GM19328 (cell line): ENCODE results near the gene CHRM3.

Experiments used
- ATAC-seq: cut with Tn5 transposase; IDR thresholded peaks from one replicate; pipeline ENCODE4 v1.9.1; 2021; ENCODE audit warnings: mild to moderate bottlenecking, moderate library complexity; ENCODE audit not compliant: unreplicated experiment

CHRM3 gene

DNA sequence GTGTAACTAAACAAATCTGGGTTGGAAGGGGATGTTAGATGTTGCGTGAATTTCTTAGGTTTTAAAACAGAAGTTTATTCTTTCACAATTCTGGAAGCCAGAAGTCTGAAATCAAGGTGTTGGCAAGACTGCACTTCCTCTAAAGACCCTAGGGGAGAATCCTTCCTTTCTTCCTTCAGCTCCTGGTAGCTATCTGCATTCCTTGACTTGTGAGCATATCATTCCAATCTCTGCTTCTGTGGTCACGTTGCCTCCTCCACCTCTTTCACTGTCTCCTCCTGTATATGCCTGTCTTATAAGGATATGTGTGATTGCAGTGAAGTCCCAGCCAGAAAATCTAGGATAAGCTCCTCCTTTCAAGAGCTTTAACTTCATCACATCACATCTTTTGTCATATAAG is 7.7 kb downstream of the CHRM3 start:
- no peak for ATAC-seq

DNA sequence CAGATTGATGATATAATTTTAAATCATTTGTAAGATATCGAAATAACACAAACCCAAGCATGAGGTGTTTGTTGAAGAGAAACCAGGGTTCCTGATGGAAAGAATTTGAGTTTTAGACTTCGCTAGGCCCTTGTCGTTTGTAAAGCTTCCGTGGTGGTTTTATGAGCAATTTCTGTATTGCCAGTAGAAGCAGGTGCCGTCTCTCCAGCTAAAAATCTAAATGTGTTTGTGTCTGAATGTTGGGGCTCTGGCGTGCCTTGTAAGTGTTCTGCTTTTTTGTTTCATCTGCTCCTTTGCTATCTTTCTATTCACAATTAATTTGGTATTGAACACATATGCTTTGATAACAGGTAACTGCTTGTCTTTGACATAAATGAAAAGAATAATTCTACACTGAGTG is 27.5 kb downstream of the CHRM3 start:
- ATAC-seq, result no peak

DNA sequence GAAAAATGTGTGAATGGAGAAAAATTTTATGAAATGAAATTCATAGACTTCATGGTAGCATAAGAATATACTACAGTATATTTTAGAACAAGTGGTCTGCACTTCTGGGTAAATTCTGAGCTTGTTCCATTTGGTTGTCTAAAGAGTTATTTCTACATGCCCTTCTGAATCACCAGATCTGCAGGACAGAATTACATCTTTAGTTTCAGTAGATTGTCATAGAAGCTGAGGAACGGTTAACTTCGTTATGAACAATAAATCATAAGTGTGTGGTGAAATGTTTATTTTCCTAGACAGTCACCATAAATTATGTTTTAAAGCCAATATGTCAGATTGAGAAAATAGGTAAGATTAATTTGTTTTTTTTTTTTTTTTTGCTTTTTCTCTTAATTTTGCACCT is 30.9 kb downstream of the CHRM3 start:
- ATAC-seq, result no peak

DNA sequence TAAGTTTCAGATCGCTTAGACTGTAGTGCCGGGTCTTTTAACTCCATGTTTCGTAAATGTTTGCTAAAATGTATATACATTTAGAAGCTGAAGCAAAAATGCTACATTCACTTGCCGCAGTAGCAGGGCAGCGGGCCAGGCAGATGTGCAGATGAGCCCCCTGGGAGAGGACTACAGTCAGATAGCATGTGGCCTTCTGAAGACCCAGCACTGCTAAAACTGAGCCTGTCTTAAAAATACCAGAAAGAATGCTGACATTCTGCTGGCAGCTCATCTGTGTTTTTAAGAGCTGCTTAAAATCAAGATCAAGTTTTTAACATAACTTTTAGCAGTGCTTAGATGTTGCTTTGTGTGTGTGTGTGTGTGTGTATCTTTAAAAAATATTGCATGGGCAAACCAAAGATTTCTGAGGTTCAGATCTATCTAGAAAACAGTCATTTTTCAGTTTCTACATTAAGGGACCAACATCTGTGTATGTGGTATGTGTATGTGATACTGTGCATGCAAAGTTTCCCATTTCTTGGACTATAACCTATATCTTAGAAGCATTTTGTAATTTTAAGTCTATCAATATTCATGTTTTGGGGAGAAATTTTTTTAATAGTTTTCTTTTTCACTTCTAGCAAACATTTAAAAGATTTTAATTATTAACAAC is 31.7 kb downstream of the CHRM3 start:
- ATAC-seq, result no peak

DNA sequence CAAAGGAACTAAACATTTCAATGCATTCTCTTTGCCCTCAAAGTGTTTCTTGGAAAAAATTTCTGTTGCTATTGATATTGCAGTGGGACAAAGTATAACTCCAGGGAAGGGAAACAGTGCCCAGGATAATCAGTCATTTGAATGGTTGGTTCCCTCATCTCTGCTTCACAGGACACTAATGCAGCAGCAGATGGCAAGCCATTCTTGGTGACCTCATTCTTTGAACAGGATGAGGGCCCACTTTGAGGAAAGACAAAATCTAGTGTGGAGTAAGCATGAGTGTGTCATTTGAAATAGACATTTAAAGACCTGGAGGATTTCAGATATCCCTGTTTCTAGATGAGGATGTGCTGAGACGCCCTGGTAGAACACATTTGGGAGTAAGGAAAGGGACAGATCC is 32.3 kb downstream of the CHRM3 start:
- ATAC-seq, result no peak

DNA sequence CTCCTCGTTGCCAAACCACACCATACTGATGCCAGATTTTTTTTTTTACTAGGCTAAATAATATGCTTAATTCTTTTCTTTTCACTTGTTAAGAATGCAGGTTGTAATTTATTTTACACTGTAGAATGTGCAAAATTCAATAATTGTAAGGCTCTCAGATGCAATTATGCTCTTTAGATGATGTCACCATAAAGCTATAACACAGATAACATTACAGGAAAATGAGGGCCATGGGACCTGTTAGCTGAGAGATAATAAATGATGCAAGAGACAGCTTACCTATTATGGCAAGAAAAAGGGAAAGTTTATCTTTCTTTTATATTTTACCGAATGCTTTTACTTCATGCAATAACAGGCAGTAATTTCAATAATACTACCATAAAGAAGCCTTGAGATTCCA is 35.4 kb downstream of the CHRM3 start:
- no peak for ATAC-seq

DNA sequence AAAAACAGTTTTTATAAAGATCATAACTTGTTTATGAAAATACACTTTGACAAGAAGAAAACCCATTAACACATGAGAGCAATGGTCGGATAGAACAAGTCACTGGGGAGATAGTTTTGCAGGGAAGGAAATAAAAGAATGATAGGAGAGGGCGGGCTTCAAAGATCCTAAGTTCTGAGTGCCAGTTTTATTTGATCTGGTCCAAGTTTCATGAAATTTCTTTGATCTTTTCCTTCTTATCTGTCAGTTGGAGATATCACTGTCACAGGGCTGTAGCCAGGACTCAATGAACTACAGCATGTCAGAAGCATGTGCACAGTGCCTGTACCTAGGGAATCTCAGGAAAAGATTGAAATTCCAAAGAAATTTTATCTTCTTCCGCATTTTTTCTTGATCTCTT is 36.5 kb downstream of the CHRM3 start:
- no peak for ATAC-seq

DNA sequence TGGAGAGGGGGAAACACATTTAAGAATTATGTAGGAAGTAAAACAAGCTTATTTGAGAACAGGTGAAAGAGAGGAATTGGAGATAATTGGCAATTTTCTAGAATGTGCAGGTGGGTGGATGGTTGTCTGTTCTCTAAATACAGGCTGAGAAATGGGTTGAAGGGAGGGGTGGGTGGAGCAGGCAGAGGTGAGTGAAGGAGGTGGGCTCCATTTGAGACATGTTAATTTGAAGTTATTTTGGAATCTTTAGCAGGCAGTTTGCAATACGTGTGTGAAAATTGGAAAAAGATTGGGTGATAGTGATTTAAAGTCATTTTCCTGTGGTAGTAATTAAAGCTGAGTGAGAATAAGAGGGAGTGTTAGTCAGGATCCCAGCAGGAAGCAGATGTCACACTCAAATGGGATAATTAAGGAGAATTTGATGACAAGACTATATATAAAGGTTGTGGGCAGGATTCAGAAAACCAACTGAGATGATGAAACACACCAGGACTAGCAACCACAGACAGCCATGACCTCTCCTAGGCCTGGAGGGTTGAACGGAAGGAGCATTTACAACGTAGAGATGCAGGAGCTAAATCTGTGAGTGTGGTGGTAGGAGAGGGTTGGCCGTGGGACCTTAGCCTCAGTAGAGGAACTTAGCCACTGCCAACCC is 40.6 kb downstream of the CHRM3 start:
- no peak for ATAC-seq

DNA sequence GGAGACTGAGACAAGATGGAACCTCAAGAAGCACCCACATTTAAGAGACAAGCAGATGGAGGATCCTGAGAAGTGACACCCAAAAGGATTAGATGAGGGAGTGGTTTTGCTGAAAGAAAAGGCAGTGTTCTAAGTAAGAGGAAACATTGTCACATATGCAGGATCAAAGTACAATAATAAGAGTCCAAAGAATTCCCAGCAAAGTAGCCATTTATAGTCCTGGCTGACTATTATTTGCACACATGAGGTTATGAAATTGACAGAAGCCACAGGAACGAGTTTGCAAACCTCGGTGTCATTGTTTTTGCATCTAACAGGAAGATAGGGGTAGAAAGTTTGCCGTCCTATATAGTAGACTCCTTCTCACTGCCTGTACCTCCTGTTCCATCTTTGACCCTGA is 41.3 kb downstream of the CHRM3 start:
- no peak for ATAC-seq

DNA sequence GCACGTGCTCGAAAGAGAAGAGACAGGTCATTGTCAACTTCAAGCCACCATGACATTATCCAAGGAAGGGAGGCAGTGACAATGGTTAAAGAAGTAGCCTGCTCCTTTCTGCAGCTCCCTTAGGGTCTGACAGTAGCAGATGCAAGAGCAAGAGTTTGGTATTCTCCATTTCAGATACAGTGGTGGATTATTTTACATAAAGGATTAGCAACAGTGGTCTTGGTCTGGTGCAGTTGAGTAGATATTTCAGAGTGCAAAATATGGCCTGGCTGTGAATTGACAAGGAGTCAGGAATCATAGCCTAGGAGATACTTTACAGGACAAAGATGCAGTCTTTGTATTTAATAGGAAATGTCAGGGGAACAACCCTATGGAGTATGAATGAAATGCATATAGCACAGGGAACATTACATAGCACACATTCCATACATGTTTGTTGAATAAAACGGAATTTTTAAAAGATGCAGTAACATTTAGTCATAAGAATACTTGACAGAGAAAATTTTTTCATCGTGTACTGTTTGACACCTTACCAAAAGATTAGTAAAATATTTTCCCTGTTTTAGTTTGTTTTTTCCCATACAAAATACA is 41.8 kb downstream of the CHRM3 start:
- ATAC-seq, result no peak

DNA sequence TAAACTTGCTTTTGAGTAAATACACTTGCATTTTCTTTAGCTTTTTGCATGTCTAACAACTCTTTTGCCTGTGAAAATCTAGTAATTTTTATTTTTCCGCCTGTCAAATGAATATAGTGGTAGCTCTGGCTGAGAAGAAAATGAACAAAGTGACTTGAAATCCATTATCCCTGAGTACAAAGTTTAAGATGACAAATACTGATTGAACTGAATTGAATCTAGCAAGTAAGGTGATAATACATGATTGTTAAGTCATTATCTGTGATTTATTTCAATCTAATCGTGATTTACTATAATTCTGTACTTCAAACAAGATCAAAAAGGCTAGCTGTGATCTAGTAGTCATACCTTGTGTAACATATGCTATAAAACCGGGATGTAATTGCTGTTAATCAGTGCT is 42.8 kb downstream of the CHRM3 start:
- ATAC-seq, result no peak

DNA sequence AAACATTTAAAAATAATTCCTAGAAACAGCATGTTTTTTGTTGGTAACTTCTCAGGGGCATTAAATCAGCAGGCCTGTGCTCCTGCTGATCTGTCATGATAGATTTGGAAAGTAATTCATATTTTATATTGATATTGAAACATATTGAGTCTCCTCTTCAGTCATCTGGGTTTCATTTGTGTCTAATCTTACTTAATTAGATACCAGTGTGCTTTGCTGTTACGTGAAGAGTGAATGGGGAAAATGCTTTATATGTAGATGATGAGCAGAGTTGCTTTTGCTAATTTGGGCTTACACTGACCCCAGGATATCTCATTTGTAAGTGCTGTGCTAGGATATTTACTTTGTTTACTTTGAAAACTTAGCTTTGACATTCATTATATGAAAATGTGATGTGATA is 45.9 kb downstream of the CHRM3 start:
- ATAC-seq, result no peak

DNA sequence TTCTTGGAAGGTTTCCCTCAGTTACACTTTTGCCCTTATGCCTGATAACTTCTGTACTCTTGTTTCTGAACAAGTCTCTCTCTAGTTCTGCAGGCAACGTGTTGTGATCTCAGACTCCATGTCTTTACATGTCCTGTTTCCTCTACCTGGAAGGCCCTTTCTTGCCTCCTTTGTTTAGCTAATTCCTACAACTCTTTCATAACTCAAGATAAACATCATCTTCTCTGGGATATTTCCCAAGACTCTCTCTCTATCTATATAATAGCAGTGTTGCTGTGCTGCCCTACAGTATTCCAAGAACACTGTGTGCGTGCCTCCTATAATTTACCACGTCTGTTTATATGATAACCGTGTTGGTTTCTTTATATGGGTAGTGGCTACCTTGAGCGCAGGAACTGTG is 47.8 kb downstream of the CHRM3 start:
- ATAC-seq, result no peak
